K562 (cell line): Measurements from ENCODE around the gene SRPX. TPM values are rescaled to one million over a fixed set of nuclear protein-coding genes. Genes with fewer than 3 reads are reported as not detected.
A peak's percentile ranks its signal among the peaks of the same experiment; 100 is the strongest.

Source experiments
- ATAC-seq: fragments of 200-7000 bp; cut with Tn5 transposase; 3 replicates; pipeline ENCODE4 v1.9.1; 2020; ENCODE audit warnings: moderate library complexity
- BruUV-seq: library from RNA; stranded (reverse); fragments of 400-500 nt; replicated peaks from 2 replicates; lab custom pipeline; 2021; lab: Mats Ljungman, UMichigan
- CTCF ChIA-PET: fragments of 300-600 bp; formaldehyde crosslinking; extraction: SDS; loops from one replicate; lab custom pipeline; 2021; ENCODE audit warnings: low intra/inter-chr PET ratio; lab: Yijun Ruan, JAX
- POLR2A ChIA-PET: fragments of 300-600, 350-650 bp; sonication (Branson Sonifier 250); formaldehyde crosslinking; extraction: SDS; loops from one replicate; lab custom pipeline; 2021; ENCODE audit warnings: antibody characterized with exemption, inconsistent platforms; lab: Yijun Ruan, JAX
- DNase-seq, 4 experiments: peaks; one replicate each; pipeline versions ENCODE4 v3.0.0 to v3.0.0-alpha.2; 2011 to 2018; ENCODE audit warnings: low spot score in 3 of 4, mixed read lengths in 3 of 4; ENCODE audit errors: extremely low read depth in 1 of 4
- FAIRE-seq: peaks from 2 replicates; lab custom pipeline; 2011; peaks lifted over from hg19 to GRCh38; lab: Jason Lieb, UNC
- H2AFZ ChIP-seq: 2 replicates; pipeline ENCODE4 v1.6.0; 2011; ENCODE audit warnings: low read depth, low read length, control low read depth, inconsistent platforms
- H3K27ac ChIP-seq: fragments of 200-600 bp; 3 replicates; pipeline ENCODE4 v1.8.0; 2011; ENCODE audit warnings: low read depth, mild to moderate bottlenecking, control low read depth, inconsistent platforms, low read length, moderate library complexity, mixed read lengths; ENCODE audit errors: extremely low read depth
- H3K27me3 ChIP-seq, 2 experiments: fragments of 300-600 bp in 1 of 2; 2 replicates in 1 of 2; 3 replicates in 1 of 2; pipeline versions ENCODE4 v1.6.0 to v1.8.0; 2011; ENCODE audit warnings: inconsistent platforms in 2 of 2, low read length in 2 of 2, mild to moderate bottlenecking in 1 of 2, mixed read lengths in 1 of 2, moderate library complexity in 1 of 2; ENCODE audit not compliant: control insufficient read depth in 2 of 2, insufficient read depth in 2 of 2
- H3K36me3 ChIP-seq: fragments of 300-600 bp; 3 replicates; pipeline ENCODE4 v1.8.0; 2011; ENCODE audit warnings: mild to moderate bottlenecking, low read length, inconsistent platforms; ENCODE audit not compliant: control insufficient read depth, insufficient read depth
- H3K4me1 ChIP-seq, 2 experiments: fragments of 200-600 bp in 1 of 2; replicated peaks in 1 of 2; 2 replicates in 1 of 2; 3 replicates in 1 of 2; pipeline versions ENCODE4 v1.5.1 to v1.8.0; 2011; ENCODE audit warnings: inconsistent platforms in 2 of 2, low read length in 2 of 2, mild to moderate bottlenecking in 1 of 2, mixed read lengths in 1 of 2, moderate library complexity in 1 of 2; ENCODE audit not compliant: control insufficient read depth in 2 of 2, insufficient read depth in 2 of 2
- H3K4me2 ChIP-seq: 2 replicates; pipeline ENCODE4 v1.6.1; 2011; ENCODE audit warnings: low read length, control low read depth, inconsistent platforms, mixed read lengths; ENCODE audit not compliant: insufficient read depth
- H3K4me3 ChIP-seq: fragments of 200-600 bp; sonication (generic), shearing (Covaris generic); 2 replicates; pipeline ENCODE4 v1.5.1; 2016; ENCODE audit warnings: control low read depth, inconsistent platforms
- H3K79me2 ChIP-seq: fragments of 200-600 bp; 3 replicates; pipeline ENCODE4 v1.8.0; 2011; ENCODE audit warnings: low read length, inconsistent platforms; ENCODE audit not compliant: control insufficient read depth, insufficient read depth
- H3K9ac ChIP-seq, 2 experiments: 2 replicates each; pipeline versions ENCODE4 v1.6.0 to v1.6.1; 2011; ENCODE audit warnings: low read depth in 2 of 2, low read length in 2 of 2, control low read depth in 1 of 2, inconsistent platforms in 1 of 2, mild to moderate bottlenecking in 1 of 2, mixed read lengths in 1 of 2; ENCODE audit not compliant: insufficient read depth in 1 of 2
- H3K9me1 ChIP-seq: one replicate; pipeline ENCODE4 v1.6.0; 2011; ENCODE audit warnings: inconsistent platforms, mild to moderate bottlenecking, low read length, moderate library complexity; ENCODE audit not compliant: control insufficient read depth, insufficient read depth
- H3K9me3 ChIP-seq: replicated peaks from 2 replicates; pipeline ENCODE4 v1.5.1; 2011; ENCODE audit warnings: low read depth, low read length, inconsistent platforms; ENCODE audit not compliant: control insufficient read depth, insufficient read depth
- H4K20me1 ChIP-seq: replicated peaks from 2 replicates; pipeline ENCODE4 v1.6.1; 2011; ENCODE audit warnings: low read length, inconsistent platforms, mixed read lengths; ENCODE audit not compliant: control insufficient read depth, insufficient read depth
- FOSL1 ChIP-seq: fragments of 200-800 bp; sonication (Bioruptor generic); conservative IDR thresholded peaks from 2 replicates; pipeline ENCODE4 v1.6.1; 2016; ENCODE audit warnings: missing genetic modification characterization, missing compliant biosample characterization
- IRF2 ChIP-seq: sonication (generic); formaldehyde crosslinking; IDR thresholded peaks from 2 replicates; pipeline ENCODE4 v1.8.1; 2022; ENCODE audit warnings: mild to moderate bottlenecking, missing genetic modification reagents
- POLR2B ChIP-seq: fragments of 450-650 bp; IDR thresholded peaks from 2 replicates; pipeline ENCODE4 v1.6.1; 2018; ENCODE audit warnings: low read depth; ENCODE audit not compliant: partially characterized antibody
- PRDM10 ChIP-seq: fragments of 450-650 bp; IDR thresholded peaks from 2 replicates; pipeline ENCODE4 v1.6.1; 2018; ENCODE audit not compliant: partially characterized antibody
- PTTG1 ChIP-seq: fragments of 450-650 bp; IDR thresholded peaks from 2 replicates; pipeline ENCODE4 v1.6.1; 2016; ENCODE audit warnings: low read depth, mild to moderate bottlenecking, missing genetic modification characterization, missing compliant biosample characterization
- WGBS: fragments of 100-300 bp; shearing (Covaris generic); methylation state at CpG from one replicate; pipeline ENCODE4 v1.1.6; 2016; ENCODE audit warnings: low coverage, mixed read lengths; ENCODE audit not compliant: insufficient coverage; ENCODE audit errors: missing lambda C conversion rate; 5-methylcytosine and 5-hydroxymethylcytosine counted together
- in situ Hi-C: fragments of 300-500 bp; cut with MboI; formaldehyde crosslinking; loops from 4 replicates; pipeline ENCODE4 v1.15.0; 2018; ENCODE audit warnings: inconsistent platforms, mixed read lengths
- intact Hi-C: fragments of 100-400 bp; cut with micrococcal nuclease; formaldehyde crosslinking; loops from 2 replicates; pipeline ENCODE4 v1.14.2; 2022
- polyA plus RNA-seq, 8 experiments: library from polyadenylated mRNA; depleted of rRNA in 4 of 8; stranded (reverse) in 5 of 8; unstranded in 3 of 8; fragments of >200 nt; fragmentation: Nextera tagmentation in 2 of 8; fragmentation: Illumina TruSeq in 1 of 8; extraction: Ambion mirVana in 2 of 8; extraction: Trizol in 1 of 8; gene quantifications; 2 replicates each; pipeline versions ENCODE4 v1.2.1 to v1.2.3, GENCODE V29; 2011 to 2014; ENCODE audit warnings: inconsistent platforms in 1 of 8, missing spikeins in 1 of 8
- total RNA-seq, 7 experiments: library from RNA; depleted of rRNA in 6 of 7; stranded (reverse); fragments of >200 nt in 6 of 7; fragmentation: Illumina TruSeq in 2 of 7; extraction: Trizol in 2 of 7; gene quantifications; 2 replicates each; pipeline versions ENCODE4 v1.2.1 to v1.2.3, GENCODE V29; 2011 to 2021; ENCODE audit warnings: low replicate concordance in 1 of 7

The SRPX gene
- total and polyA plus RNA-seq, 9 of the 15 experiments (the other 6 are each of a cell fraction or from before 2014, with no cell fraction given), result 0.11 to 0.77 (median 0.38) TPM; not detected in 2

- no peaks in the 10 kb centered on the region for H3K4me1 ChIP-seq
- H3K9ac ChIP-seq, result no peak overlapping the region
- H3K4me3 ChIP-seq, result no peak overlapping the region
- H3K4me2 ChIP-seq, result no peak overlapping the region
- H3K27me3 ChIP-seq, result no peaks in the 10 kb centered on the region
- H3K27ac ChIP-seq, result no peak overlapping the region
- 4% methylated on average over 3 of the region's 3 CpGs for WGBS
- H2AFZ ChIP-seq, result no peak overlapping the region
- no peaks in the 10 kb centered on the region for H4K20me1 ChIP-seq
- CTCF ChIA-PET, result no interaction called here
- BruUV-seq, result no TSS peak
- POLR2A ChIA-PET, result no interaction called here
- H3K79me2 ChIP-seq, result no peaks in the 10 kb centered on the region
- DNase-seq (no peak), ATAC-seq (no peak)
- H3K36me3 ChIP-seq, result no peaks in the 10 kb centered on the region
- H3K9me3 ChIP-seq, result no peaks in the 10 kb centered on the region
- in situ Hi-C loops (no loop called here), intact Hi-C loops (no loop called here)
- no peaks in the 10 kb centered on the region for H3K9me1 ChIP-seq
- no peak for TF ChIP-seq PTTG1 (tag)
- TF ChIP-seq PRDM10, result peak; percentile 37
- no peak for TF ChIP-seq POLR2B
- TF ChIP-seq IRF2 (CRISPR knock-in tag), result no peak
- TF ChIP-seq FOSL1 (tag), result 0 out of 2 replicates have a peak, but pooled peaks have one; percentile 29
- TF ChIP-seq, all 486 proteins: peak for 2
- FAIRE-seq, result no peak
These were observed 94.5 kb downstream of the SRPX start for GRCh38 chrX:38126179-38126578.
